Neural crest cell (in vitro differentiated cells): ENCODE results near the gene GPR37. TPM values are rescaled to one million over a fixed set of nuclear protein-coding genes. Genes with fewer than 3 reads are reported as not detected.

Experiments used
- DNase-seq: peaks from one replicate; pipeline ENCODE4 v3.0.0; 2021; ENCODE audit warnings: low read depth, mixed read lengths, low spot score
- H3K27ac Mint-ChIP-seq: one replicate; pipeline ENCODE4 v1.8.0; 2021; ENCODE audit warnings: mild to moderate bottlenecking, mixed read lengths; ENCODE audit not compliant: unreplicated experiment
- H3K27me3 Mint-ChIP-seq: 2 replicates; pipeline ENCODE4 v1.8.0; 2021; ENCODE audit warnings: low read depth, mild to moderate bottlenecking, mixed read lengths
- H3K36me3 Mint-ChIP-seq: 2 replicates; pipeline ENCODE4 v1.8.0; 2021; ENCODE audit warnings: low read depth, mild to moderate bottlenecking, mixed read lengths
- H3K4me1 Mint-ChIP-seq: 2 replicates; pipeline ENCODE4 v1.8.0; 2021; ENCODE audit warnings: mixed read lengths
- H3K4me3 Mint-ChIP-seq: one replicate; pipeline ENCODE4 v1.8.0; 2021; ENCODE audit warnings: mild to moderate bottlenecking, mixed read lengths
- H3K9me3 Mint-ChIP-seq: 2 replicates; pipeline ENCODE4 v1.8.0; 2021; ENCODE audit warnings: mixed read lengths
- CTCF ChIP-seq: fragments of 200-600 bp; sonication (generic); conservative IDR thresholded peaks from 2 replicates; pipeline ENCODE4 v1.5.0; 2021; ENCODE audit warnings: antibody characterized with exemption, mild to moderate bottlenecking
- total RNA-seq: library from RNA; stranded (reverse); gene quantifications from 2 replicates; pipeline ENCODE4 v1.2.1, GENCODE V29; 2021

Gene GPR37
- total RNA-seq, 1 donor from 2014 or later, result 4.9 TPM

GRCh38 chr7:124701955-124702354 is 63.6 kb downstream of the GPR37 start:
- Mint-ChIP-seq H3K27ac (no peak overlapping the region), H3K4me1 (peaks cover 4% of the 10 kb centered on the region), H3K9me3 (peaks cover 10% of the 10 kb centered on the region), H3K36me3 (peaks cover 3% of the 10 kb centered on the region), H3K4me3 (no peak overlapping the region), H3K27me3 (no peaks in the 10 kb centered on the region)
- no peak for DNase-seq
- no peak for TF ChIP-seq CTCF

- Mint-ChIP-seq H3K4me1 (peaks cover 4% of the 10 kb centered on the region), H3K4me3 (no peak overlapping the region), H3K27ac (no peak overlapping the region), H3K36me3 (no peaks in the 10 kb centered on the region), H3K27me3 (no peaks in the 10 kb centered on the region), H3K9me3 (peaks cover 6% of the 10 kb centered on the region)
- no peak for DNase-seq
- TF ChIP-seq CTCF, result no peak
Measured at GRCh38 chr7:124700655-124701054, 64.9 kb downstream of the GPR37 start.

GRCh38 chr7:124698964-124699363 is 66.6 kb downstream of the GPR37 start:
- H3K9me3 Mint-ChIP-seq, result peaks cover 10% of the 10 kb centered on the region
- no peak overlapping the region for H3K27ac Mint-ChIP-seq
- peaks cover 4% of the 10 kb centered on the region for H3K4me1 Mint-ChIP-seq
- no peak for DNase-seq
- TF ChIP-seq CTCF, result no peak
- H3K4me3 Mint-ChIP-seq, result no peak overlapping the region
- H3K36me3 Mint-ChIP-seq, result no peaks in the 10 kb centered on the region
- H3K27me3 Mint-ChIP-seq, result no peaks in the 10 kb centered on the region

GRCh38 chr7:124697746-124698145 is 67.8 kb downstream of the GPR37 start:
- peaks cover 4% of the 10 kb centered on the region for H3K4me1 Mint-ChIP-seq
- no peak overlapping the region for H3K4me3 Mint-ChIP-seq
- TF ChIP-seq CTCF, result no peak
- DNase-seq, result no peak
- peaks cover 10% of the 10 kb centered on the region for H3K9me3 Mint-ChIP-seq
- no peaks in the 10 kb centered on the region for H3K27me3 Mint-ChIP-seq
- H3K27ac Mint-ChIP-seq, result no peak overlapping the region
- no peaks in the 10 kb centered on the region for H3K36me3 Mint-ChIP-seq

Other genes with a start within 250 kb of the GPR37 start
- gene POT1, start 164.0 kb upstream of the GPR37 start, total RNA-seq, result 23.6 and 23.9 TPM in 2 replicates